ENCODE data around the gene CEACAM16. TPM values are rescaled to one million over a fixed set of nuclear protein-coding genes. Genes with fewer than 3 reads are reported as not detected.

The CEACAM16 gene
- total and polyA plus RNA-seq, 10 of the 15 experiments (the other 5 are each of a cell fraction or from before 2014, with no cell fraction given): not detected

- TF ChIP-seq BRCA1 (IDR thresholded peaks at IDR 0.05; ENCODE audit: low read depth, low read length) (peak; percentile 36; the same call in 1 of the 2 replicates), IKZF2 (IDR thresholded peaks at IDR 0.05) (peak; percentile 88 to 94), ESRRA (IDR thresholded peaks at IDR 0.05; ENCODE audit: low read length) (no peak), CREM (IDR thresholded peaks at IDR 0.05; ENCODE audit: low read depth) (peak; percentile 98), MEF2A (IDR thresholded peaks at IDR 0.05; ENCODE audit: insufficient read depth, low read depth, low read length) (peak; percentile 86), CUX1 (IDR thresholded peaks at IDR 0.05; ENCODE audit: insufficient replicate concordance, low read depth, low read length) (peak; percentile 89), ZNF207 (IDR thresholded peaks at IDR 0.05; ENCODE audit: borderline replicate concordance) (no peak), JUNB (IDR thresholded peaks at IDR 0.05) (no peak), RUNX3 (IDR thresholded peaks at IDR 0.05; ENCODE audit: low read length) (peak; percentile 100), SMAD1 (IDR thresholded peaks at IDR 0.05; ENCODE audit: low read depth, partially characterized antibody) (peak; percentile 41), NFIC (IDR thresholded peaks at IDR 0.05; ENCODE audit: low read depth, low read length) (peak; percentile 49; the same call in 1 of the 2 replicates), TCF12 (IDR thresholded peaks at IDR 0.05; ENCODE audit: low read depth, low read length) (peak; percentile 100), CTCF (IDR thresholded peaks at IDR 0.05 in 2 of 3, conservative IDR thresholded peaks at IDR 0.05 in 1 of 3; ENCODE audit: control insufficient read depth in 2 of 3, extremely low read depth in 1 of 3, insufficient read depth in 1 of 3, low read depth in 3 of 3, low read length in 3 of 3) (peak in 1 of 3 experiments; percentile 11; a peak in 1 of 6 replicates), PBX3 (IDR thresholded peaks at IDR 0.05; ENCODE audit: insufficient replicate concordance, low read depth, low read length) (peak; percentile 95), ZNF384 (IDR thresholded peaks at IDR 0.05; ENCODE audit: borderline replicate concordance, low read depth, low read length) (no peak), HDGF (IDR thresholded peaks at IDR 0.05) (peak; percentile 98), RAD21 (IDR thresholded peaks at IDR 0.05; ENCODE audit: insufficient read depth, low read depth, low read length) (no peak)
Measured at GRCh38 chr19:44752816-44753625, 54.1 kb downstream of the CEACAM16 start (continued).

All from GM12878 (cell line).